ENCODE data around the gene ZBTB20.

The ZBTB20 gene

DNA sequence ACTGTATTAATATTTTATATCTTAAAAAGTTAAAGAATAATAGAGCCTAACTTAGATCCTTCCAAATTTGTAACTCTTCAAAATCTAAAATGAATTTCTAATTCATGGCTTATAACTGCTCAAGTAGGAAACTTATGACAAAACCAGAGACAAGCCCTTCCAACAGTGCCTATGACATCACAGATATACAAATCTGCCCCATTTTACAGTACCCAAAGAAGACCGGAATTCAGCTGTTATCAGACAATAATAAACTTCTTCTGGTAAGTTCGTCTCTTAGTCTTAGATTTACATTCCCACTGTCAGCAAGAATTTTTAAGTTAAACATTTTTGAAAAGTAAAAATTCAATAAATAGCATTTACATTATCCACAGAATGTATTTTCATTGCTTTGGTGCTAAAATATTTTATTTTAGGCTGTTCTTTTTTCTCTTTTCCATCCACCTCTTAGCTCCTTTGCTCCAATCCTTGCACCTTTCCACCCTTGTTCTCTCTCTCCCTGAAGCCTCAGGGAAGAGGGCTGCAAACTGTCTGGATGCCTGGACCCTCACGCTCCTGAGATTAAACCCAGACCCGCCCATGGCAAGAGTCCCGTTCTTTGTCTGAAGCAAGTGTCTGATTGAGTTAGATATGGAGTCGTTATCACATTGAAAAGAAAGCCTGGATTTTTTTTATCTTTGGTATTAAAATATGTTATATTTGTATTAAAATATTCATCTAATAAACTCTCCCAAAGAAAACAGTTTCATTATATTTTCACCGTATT, 312.7 kb downstream of the ZBTB20 start:
- DNase-seq (ENCODE audit: low read depth): no peak
- no peak overlapping the region for H3K4me3 ChIP-seq (ENCODE audit: low read depth, low read length)
- TF ChIP-seq, protein P1, sequence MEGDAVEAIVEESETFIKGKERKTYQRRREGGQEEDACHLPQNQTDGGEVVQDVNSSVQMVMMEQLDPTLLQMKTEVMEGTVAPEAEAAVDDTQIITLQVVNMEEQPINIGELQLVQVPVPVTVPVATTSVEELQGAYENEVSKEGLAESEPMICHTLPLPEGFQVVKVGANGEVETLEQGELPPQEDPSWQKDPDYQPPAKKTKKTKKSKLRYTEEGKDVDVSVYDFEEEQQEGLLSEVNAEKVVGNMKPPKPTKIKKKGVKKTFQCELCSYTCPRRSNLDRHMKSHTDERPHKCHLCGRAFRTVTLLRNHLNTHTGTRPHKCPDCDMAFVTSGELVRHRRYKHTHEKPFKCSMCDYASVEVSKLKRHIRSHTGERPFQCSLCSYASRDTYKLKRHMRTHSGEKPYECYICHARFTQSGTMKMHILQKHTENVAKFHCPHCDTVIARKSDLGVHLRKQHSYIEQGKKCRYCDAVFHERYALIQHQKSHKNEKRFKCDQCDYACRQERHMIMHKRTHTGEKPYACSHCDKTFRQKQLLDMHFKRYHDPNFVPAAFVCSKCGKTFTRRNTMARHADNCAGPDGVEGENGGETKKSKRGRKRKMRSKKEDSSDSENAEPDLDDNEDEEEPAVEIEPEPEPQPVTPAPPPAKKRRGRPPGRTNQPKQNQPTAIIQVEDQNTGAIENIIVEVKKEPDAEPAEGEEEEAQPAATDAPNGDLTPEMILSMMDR (IDR thresholded peaks at IDR 0.05; ENCODE audit: low read depth, low read length, missing control alignments): no peak

GRCh38 chr3:114831861-114832260, 315.2 kb downstream of the ZBTB20 start:
- no peak for DNase-seq (ENCODE audit: low read depth)
- H3K4me3 ChIP-seq (ENCODE audit: low read depth, low read length): no peak overlapping the region
- TF ChIP-seq, protein P1 (IDR thresholded peaks at IDR 0.05; ENCODE audit: low read depth, low read length, missing control alignments): no peak

DNA sequence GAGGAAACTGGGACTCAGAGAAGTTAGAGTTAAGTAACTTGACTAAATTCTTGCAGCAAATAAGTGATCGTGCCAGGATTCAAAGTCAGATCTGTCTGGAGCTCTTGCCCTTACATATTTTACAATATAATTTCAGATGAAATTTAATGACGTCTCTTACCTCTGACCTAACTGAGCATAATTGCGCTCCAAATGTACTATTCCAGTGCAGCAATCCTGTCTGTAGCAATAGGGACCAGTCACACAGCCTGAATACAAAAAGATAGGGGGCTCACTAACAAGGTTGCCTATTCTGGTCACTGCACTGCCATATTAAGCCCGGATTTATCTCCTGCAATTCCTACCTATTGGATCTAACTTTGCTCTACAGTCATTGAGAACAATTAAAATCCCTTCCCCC, 316.4 kb downstream of the ZBTB20 start:
- TF ChIP-seq, protein P1 (IDR thresholded peaks at IDR 0.05; ENCODE audit: low read depth, low read length, missing control alignments): no peak
- no peak overlapping the region for H3K4me3 ChIP-seq (ENCODE audit: low read depth, low read length)
- DNase-seq (ENCODE audit: low read depth): no peak

GRCh38 chr3:114829783-114830182, 317.3 kb downstream of the ZBTB20 start:
- no peak for DNase-seq (ENCODE audit: low read depth)
- H3K4me3 ChIP-seq (ENCODE audit: low read depth, low read length): no peak overlapping the region
- TF ChIP-seq, protein P1 (IDR thresholded peaks at IDR 0.05; ENCODE audit: low read depth, low read length, missing control alignments): no peak

DNA sequence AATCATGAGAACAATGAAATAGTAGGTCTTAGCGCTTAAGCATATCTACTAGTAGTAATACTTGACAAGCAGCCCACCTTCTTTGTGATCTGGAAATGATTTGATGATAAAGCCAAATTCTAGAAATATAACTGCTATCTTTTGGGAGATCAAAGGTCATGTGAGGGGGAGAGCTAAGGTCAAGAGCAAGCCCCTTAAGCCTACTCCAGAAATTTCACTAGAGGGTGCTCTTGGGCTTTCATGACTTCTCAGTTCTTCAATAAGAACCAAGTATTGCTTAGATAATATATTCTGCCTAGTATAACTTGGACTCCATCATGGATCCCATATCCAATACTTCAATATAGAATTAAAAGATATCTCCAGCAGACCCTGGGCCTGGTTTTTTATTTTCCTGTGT, 319.6 kb downstream of the ZBTB20 start:
- TF ChIP-seq, protein P1 (IDR thresholded peaks at IDR 0.05; ENCODE audit: low read depth, low read length, missing control alignments): peak; percentile 63
- no peak overlapping the region for H3K4me3 ChIP-seq (ENCODE audit: low read depth, low read length)
- peak; percentile 13 for DNase-seq (ENCODE audit: low read depth)

DNA sequence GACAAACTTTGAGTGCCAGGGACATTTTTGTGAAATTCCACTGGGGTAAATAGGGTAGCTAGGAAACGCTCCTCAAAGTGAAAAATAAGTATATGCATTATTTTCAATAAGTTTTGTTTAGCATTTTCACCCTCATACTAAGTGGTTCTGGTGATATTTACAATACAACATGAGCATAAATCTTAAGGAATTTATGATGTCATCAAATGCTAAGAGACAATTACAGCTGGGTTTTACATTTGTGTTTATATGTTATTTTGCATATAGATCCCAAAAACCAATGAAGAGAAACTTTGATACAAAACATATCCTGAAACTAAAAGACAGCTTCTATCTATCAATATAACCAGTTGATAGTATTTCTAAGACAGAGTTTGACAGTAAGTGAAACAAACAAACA, 323.1 kb downstream of the ZBTB20 start:
- DNase-seq (ENCODE audit: low read depth): no peak

More for the DNA sequence above, 323.1 kb downstream of the ZBTB20 start:
- TF ChIP-seq, protein P1 (IDR thresholded peaks at IDR 0.05; ENCODE audit: low read depth, low read length, missing control alignments): no peak
- no peak overlapping the region for H3K4me3 ChIP-seq (ENCODE audit: low read depth, low read length)

All from GM12864 (cell line).